Mesendoderm (in vitro differentiated cells): ENCODE results near the gene SUGCT.

Source experiments
- DNase-seq: peaks from one replicate; pipeline ENCODE4 v3.0.0; 2013
- H2AK5ac ChIP-seq: 2 replicates; pipeline ENCODE4 v1.6.1; 2013; ENCODE audit warnings: low read length, inconsistent platforms
- H2BK120ac ChIP-seq: 2 replicates; pipeline ENCODE4 v1.6.1; 2013; ENCODE audit warnings: low read depth, mild to moderate bottlenecking, low read length, moderate library complexity, mixed read lengths
- H2BK15ac ChIP-seq: replicated peaks from 2 replicates; pipeline ENCODE4 v1.6.1; 2013; ENCODE audit warnings: low read depth, mild to moderate bottlenecking, moderate library complexity
- H2BK5ac ChIP-seq: 2 replicates; pipeline ENCODE4 v1.6.1; 2013; ENCODE audit warnings: low read length, inconsistent platforms
- H3K18ac ChIP-seq: 2 replicates; pipeline ENCODE4 v1.6.1; 2013; ENCODE audit warnings: mild to moderate bottlenecking, low read length, mixed read lengths
- H3K23ac ChIP-seq: one replicate; pipeline ENCODE4 v1.6.1; 2013; ENCODE audit warnings: low read length
- H3K27ac ChIP-seq: 2 replicates; pipeline ENCODE4 v1.5.1; 2013; ENCODE audit warnings: low read depth, mild to moderate bottlenecking, inconsistent platforms, low read length, moderate library complexity
- H3K27me3 ChIP-seq: 2 replicates; pipeline ENCODE4 v1.6.1; 2013; ENCODE audit warnings: low read length, control low read depth, mild to moderate bottlenecking, inconsistent platforms; ENCODE audit not compliant: insufficient read depth, poor library complexity
- H3K36me3 ChIP-seq: 2 replicates; pipeline ENCODE4 v1.6.1; 2013; ENCODE audit warnings: low read length, inconsistent platforms; ENCODE audit not compliant: control insufficient read depth, insufficient read depth
- H3K4ac ChIP-seq: one replicate; pipeline ENCODE4 v1.6.1; 2013; ENCODE audit warnings: low read depth, mild to moderate bottlenecking, low read length, moderate library complexity
- H3K4me1 ChIP-seq: 2 replicates; pipeline ENCODE4 v1.6.1; 2013; ENCODE audit warnings: low read depth, low read length, inconsistent platforms; ENCODE audit not compliant: control insufficient read depth
- H3K4me2 ChIP-seq: 2 replicates; pipeline ENCODE4 v1.6.1; 2013; ENCODE audit warnings: low read length
- H3K4me3 ChIP-seq: 2 replicates; pipeline ENCODE4 v1.5.1; 2013; ENCODE audit warnings: mild to moderate bottlenecking, low read length
- H3K56ac ChIP-seq: one replicate; pipeline ENCODE4 v1.6.1; 2013; ENCODE audit warnings: low read length
- H3K79me1 ChIP-seq: 2 replicates; pipeline ENCODE4 v1.6.1; 2013; ENCODE audit warnings: low read length, inconsistent platforms
- H3K79me2 ChIP-seq: 2 replicates; pipeline ENCODE4 v1.6.1; 2013; ENCODE audit warnings: mild to moderate bottlenecking, low read length; ENCODE audit not compliant: control insufficient read depth, insufficient read depth
- H3K9ac ChIP-seq: 2 replicates; pipeline ENCODE4 v1.6.1; 2013; ENCODE audit warnings: low read length, inconsistent platforms
- H4K5ac ChIP-seq: one replicate; pipeline ENCODE4 v1.6.1; 2013; ENCODE audit warnings: low read length
- H4K8ac ChIP-seq: one replicate; pipeline ENCODE4 v1.6.1; 2013; ENCODE audit warnings: low read depth, mild to moderate bottlenecking, control low read depth, low read length, moderate library complexity
- WGBS: extraction: QIAGEN DNeasy Blood & Tissue Kit; methylation state at CpG from one replicate; pipeline ENCODE4 v1.1.7; 2013; ENCODE audit warnings: low lambda C conversion rate, missing lambda C conversion rate; ENCODE audit not compliant: insufficient coverage; ENCODE audit errors: extremely low coverage; 5-methylcytosine and 5-hydroxymethylcytosine counted together

Gene SUGCT

DNA sequence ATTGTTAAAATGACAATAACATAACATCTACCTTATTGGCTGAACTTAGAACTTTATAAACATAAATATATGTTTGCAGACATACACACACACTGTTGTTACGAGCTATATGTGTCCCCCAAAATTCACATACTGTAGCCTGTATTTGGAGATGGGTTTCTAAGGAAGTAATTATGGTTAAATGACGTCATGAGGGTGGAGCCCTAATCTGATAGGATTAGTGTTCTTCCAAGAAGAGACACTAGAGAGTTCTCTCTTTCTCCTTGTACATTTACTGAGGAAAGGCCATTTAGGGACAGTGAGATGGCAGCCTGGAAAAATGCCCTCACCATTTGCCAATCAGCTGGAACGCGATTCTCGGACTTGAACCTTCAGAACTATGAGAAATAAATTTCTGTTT lies 211.7 kb downstream of the SUGCT start:
- Histone ChIP-seq H3K23ac (no peak overlapping the region), H4K5ac (no peak overlapping the region), H4K8ac (no peak overlapping the region), H2BK15ac (no peak overlapping the region), H3K27ac (no peak overlapping the region), H3K4me2 (no peak overlapping the region), H3K56ac (no peak overlapping the region), H2BK5ac (no peak overlapping the region), H3K4me1 (no peaks in the 10 kb centered on the region), H2BK120ac (no peak overlapping the region), H3K79me2 (no peaks in the 10 kb centered on the region), H3K4ac (no peak overlapping the region), H2AK5ac (no peak overlapping the region), H3K36me3 (no peaks in the 10 kb centered on the region), H3K27me3 (no peaks in the 10 kb centered on the region), H3K79me1 (no peaks in the 10 kb centered on the region), H3K18ac (no peak overlapping the region), H3K4me3 (no peak overlapping the region), H3K9ac (no peak overlapping the region)
- no peak for DNase-seq
- WGBS: no CpG with 5 or more reads among the region's 5 CpGs

DNA sequence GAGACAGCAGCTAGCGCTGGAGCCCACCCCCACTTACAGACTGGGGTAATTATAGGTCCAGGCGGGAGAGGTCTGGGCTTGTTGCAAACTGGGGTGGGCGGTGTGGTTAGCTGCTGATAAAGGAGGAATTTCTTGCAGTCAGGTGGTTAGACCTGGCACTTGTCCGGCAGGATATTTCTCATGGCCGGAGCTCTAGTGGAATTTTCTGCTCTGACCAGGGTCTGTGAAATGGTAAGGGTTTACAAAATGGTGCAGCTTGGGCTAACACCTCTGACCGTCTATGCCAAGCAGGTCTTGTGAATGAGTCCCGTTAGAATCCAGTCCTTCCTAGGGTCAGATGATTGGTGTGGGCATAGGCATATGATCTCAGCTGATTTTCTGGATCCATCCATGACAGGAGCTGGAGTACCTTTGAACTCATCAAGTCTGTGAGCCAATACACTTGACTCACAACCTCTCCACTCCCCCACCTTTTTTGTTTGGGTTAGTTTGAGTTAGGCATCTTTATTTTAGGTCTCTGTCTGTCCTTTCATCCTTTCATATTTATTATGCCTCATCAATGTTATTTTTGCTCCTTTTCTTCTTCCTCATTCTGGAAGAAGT lies 213.4 kb downstream of the SUGCT start:
- H3K4me1 ChIP-seq: no peaks in the 10 kb centered on the region
- H3K27me3 ChIP-seq: no peaks in the 10 kb centered on the region
- no peaks in the 10 kb centered on the region for H3K79me2 ChIP-seq
- H2BK5ac ChIP-seq: no peak overlapping the region
- no peak overlapping the region for H3K4me2 ChIP-seq
- H3K56ac ChIP-seq: no peak overlapping the region
- no peak overlapping the region for H2AK5ac ChIP-seq
- no CpG with 5 or more reads among the region's 7 CpGs for WGBS
- H3K4ac ChIP-seq: no peak overlapping the region
- no peak overlapping the region for H2BK15ac ChIP-seq
- no peak overlapping the region for H4K5ac ChIP-seq
- H3K23ac ChIP-seq: no peak overlapping the region
- H3K36me3 ChIP-seq: no peaks in the 10 kb centered on the region
- DNase-seq: no peak
- H2BK120ac ChIP-seq: no peak overlapping the region
- H3K4me3 ChIP-seq: no peak overlapping the region
- H3K9ac ChIP-seq: no peak overlapping the region
- H4K8ac ChIP-seq: no peak overlapping the region
- no peaks in the 10 kb centered on the region for H3K79me1 ChIP-seq
- no peak overlapping the region for H3K27ac ChIP-seq
- no peak overlapping the region for H3K18ac ChIP-seq

DNA sequence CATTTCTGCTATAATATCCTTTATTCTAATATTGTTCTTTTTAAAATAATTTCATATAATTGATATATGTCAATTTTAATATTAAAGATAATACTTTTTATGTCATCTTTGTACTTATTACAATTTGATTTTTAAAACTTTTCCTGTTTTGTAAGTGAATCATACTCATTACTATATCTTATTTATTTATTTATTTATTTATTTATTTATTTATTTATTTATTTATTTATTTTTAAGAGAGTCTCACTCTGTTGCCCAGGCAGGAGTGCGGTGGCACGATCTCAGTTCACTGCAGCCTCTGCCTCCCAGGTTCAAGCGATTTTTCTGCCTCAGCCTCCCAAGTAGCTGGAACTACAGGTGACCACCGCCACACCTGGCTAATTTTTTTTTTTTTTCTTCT lies 215.3 kb downstream of the SUGCT start:
- no peak overlapping the region for H3K4me2 ChIP-seq
- no peak for DNase-seq
- H3K4me3 ChIP-seq: no peak overlapping the region
- H3K36me3 ChIP-seq: no peaks in the 10 kb centered on the region
- no peak overlapping the region for H3K18ac ChIP-seq
- no peaks in the 10 kb centered on the region for H3K79me2 ChIP-seq
- H2BK120ac ChIP-seq: no peak overlapping the region
- H4K5ac ChIP-seq: no peak overlapping the region
- H3K23ac ChIP-seq: no peak overlapping the region
- no peak overlapping the region for H2BK15ac ChIP-seq
- WGBS: no CpG with 5 or more reads among the region's 4 CpGs
- no peak overlapping the region for H2AK5ac ChIP-seq
- no peak overlapping the region for H3K27ac ChIP-seq
- no peaks in the 10 kb centered on the region for H3K4me1 ChIP-seq
- no peaks in the 10 kb centered on the region for H3K79me1 ChIP-seq
- H3K56ac ChIP-seq: no peak overlapping the region
- H3K9ac ChIP-seq: no peak overlapping the region
- no peak overlapping the region for H3K4ac ChIP-seq
- no peaks in the 10 kb centered on the region for H3K27me3 ChIP-seq
- H4K8ac ChIP-seq: no peak overlapping the region
- H2BK5ac ChIP-seq: no peak overlapping the region

DNA sequence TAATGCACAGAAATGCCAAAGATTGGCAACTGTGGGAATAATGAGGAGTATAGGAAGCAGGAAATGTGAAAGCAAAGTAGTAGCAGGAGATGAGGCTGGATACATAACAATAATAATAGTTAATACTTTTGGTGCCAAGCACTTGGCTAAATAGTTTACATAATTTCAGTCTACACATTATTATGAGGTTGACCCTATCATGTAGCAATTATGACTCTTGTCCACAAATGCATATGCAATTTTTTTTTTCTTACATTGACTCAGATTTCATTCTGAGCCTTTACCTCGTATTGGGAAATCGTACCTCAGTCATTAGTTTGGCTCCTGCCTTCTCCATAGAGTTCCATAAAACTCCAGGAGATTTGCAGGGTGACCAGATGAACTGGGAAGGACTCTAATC lies 219.9 kb downstream of the SUGCT start:
- Histone ChIP-seq H3K27me3 (no peaks in the 10 kb centered on the region), H2BK5ac (no peak overlapping the region), H3K4me1 (no peaks in the 10 kb centered on the region), H3K79me2 (no peaks in the 10 kb centered on the region), H3K4me3 (no peak overlapping the region), H3K4ac (no peak overlapping the region), H3K9ac (no peak overlapping the region), H3K36me3 (no peaks in the 10 kb centered on the region), H3K4me2 (no peak overlapping the region), H2BK15ac (no peak overlapping the region), H4K8ac (no peak overlapping the region), H3K27ac (no peak overlapping the region), H3K79me1 (no peaks in the 10 kb centered on the region), H3K18ac (no peak overlapping the region), H4K5ac (no peak overlapping the region), H2AK5ac (no peak overlapping the region), H3K56ac (no peak overlapping the region), H3K23ac (no peak overlapping the region), H2BK120ac (no peak overlapping the region)
- no peak for DNase-seq
- WGBS: no CpG with 5 or more reads among the region's 2 CpGs

DNA sequence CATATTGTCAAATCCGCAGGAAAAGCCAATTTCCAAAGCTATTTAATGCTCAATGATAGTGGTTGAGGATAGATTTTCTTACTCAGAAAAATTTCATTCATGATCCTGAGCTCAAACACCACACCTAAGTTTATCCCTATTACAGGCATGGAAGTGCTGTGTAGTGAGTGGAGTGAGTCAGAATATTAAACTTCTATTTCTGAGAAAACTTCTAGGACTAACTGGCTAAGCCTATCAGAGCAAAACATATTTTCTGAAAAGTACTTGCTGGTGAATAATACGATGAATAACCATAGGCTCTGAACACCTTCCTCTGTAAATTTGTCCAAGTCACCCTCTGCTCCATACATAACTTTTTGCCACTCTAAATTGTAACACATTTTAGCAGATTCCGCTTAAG lies 221.5 kb downstream of the SUGCT start:
- H4K5ac ChIP-seq: no peak overlapping the region
- no peak overlapping the region for H3K4me2 ChIP-seq
- no peak overlapping the region for H4K8ac ChIP-seq
- H2BK15ac ChIP-seq: no peak overlapping the region
- no peaks in the 10 kb centered on the region for H3K4me1 ChIP-seq
- H3K23ac ChIP-seq: no peak overlapping the region
- H2BK120ac ChIP-seq: no peak overlapping the region
- H2BK5ac ChIP-seq: no peak overlapping the region
- H3K56ac ChIP-seq: no peak overlapping the region
- no peaks in the 10 kb centered on the region for H3K27me3 ChIP-seq
- no peaks in the 10 kb centered on the region for H3K79me1 ChIP-seq
- no peaks in the 10 kb centered on the region for H3K79me2 ChIP-seq
- no peak overlapping the region for H2AK5ac ChIP-seq
- H3K36me3 ChIP-seq: no peaks in the 10 kb centered on the region
- no peak for DNase-seq
- no CpG with 5 or more reads among the region's 3 CpGs for WGBS
- H3K9ac ChIP-seq: no peak overlapping the region
- H3K18ac ChIP-seq: no peak overlapping the region
- H3K4me3 ChIP-seq: no peak overlapping the region
- H3K27ac ChIP-seq: no peak overlapping the region
- no peak overlapping the region for H3K4ac ChIP-seq
